Smooth muscle cell (in vitro differentiated cells): Measurements from ENCODE around the gene BCL2L13. TPM values are rescaled to one million over a fixed set of nuclear protein-coding genes. Genes with fewer than 3 reads are reported as not detected.

Experiments used
- DNase-seq: peaks from one replicate; lab custom pipeline; 2025; ENCODE audit not compliant: unreplicated experiment; lab: John Stamatoyannopoulos, UW
- H2AFZ ChIP-seq: fragments of 200-600 bp; sonication (generic); 2 replicates; pipeline ENCODE4 v1.6.0; 2016; ENCODE audit warnings: antibody characterized with exemption, low read depth, mild to moderate bottlenecking
- H3F3A ChIP-seq: fragments of 200-600 bp; sonication (generic); 2 replicates; pipeline ENCODE4 v1.6.0; 2017; ENCODE audit warnings: antibody characterized with exemption, low read depth
- H3K27ac ChIP-seq: fragments of 200-600 bp; sonication (generic); 2 replicates; pipeline ENCODE4 v1.5.1; 2016; ENCODE audit warnings: low read depth, mild to moderate bottlenecking
- H3K27me3 ChIP-seq: fragments of 200-600 bp; sonication (generic); 2 replicates; pipeline ENCODE4 v1.6.1; 2016; ENCODE audit warnings: low read depth, mild to moderate bottlenecking
- H3K36me3 ChIP-seq: fragments of 200-600 bp; sonication (generic); 2 replicates; pipeline ENCODE4 v1.5.1; 2016; ENCODE audit warnings: low read depth
- H3K4me1 ChIP-seq: fragments of 200-600 bp; sonication (generic); 2 replicates; pipeline ENCODE4 v1.5.1; 2016; ENCODE audit warnings: low read depth
- H3K4me2 ChIP-seq: fragments of 200-600 bp; sonication (generic); 2 replicates; pipeline ENCODE4 v1.6.0; 2016; ENCODE audit warnings: mild to moderate bottlenecking
- H3K4me3 ChIP-seq: fragments of 200-600 bp; sonication (generic); 2 replicates; pipeline ENCODE4 v1.5.1; 2016; ENCODE audit warnings: mild to moderate bottlenecking
- H3K79me2 ChIP-seq: fragments of 200-600 bp; sonication (generic); 2 replicates; pipeline ENCODE4 v1.6.0; 2016; ENCODE audit warnings: low read depth, mild to moderate bottlenecking
- H3K9ac ChIP-seq: fragments of 200-600 bp; sonication (generic); 2 replicates; pipeline ENCODE4 v1.6.0; 2016; ENCODE audit warnings: low read depth
- H3K9me3 ChIP-seq: fragments of 200-600 bp; sonication (generic); replicated peaks from 2 replicates; pipeline ENCODE4 v1.5.1; 2016; ENCODE audit warnings: low read depth
- H4K20me1 ChIP-seq: fragments of 200-600 bp; sonication (generic); 2 replicates; pipeline ENCODE4 v1.6.0; 2016; ENCODE audit warnings: low read depth
- WGBS: methylation state at CpG from one replicate; pipeline ENCODE4 v1.1.7; 2016; ENCODE audit warnings: low lambda C conversion rate; 5-methylcytosine and 5-hydroxymethylcytosine counted together
- polyA plus RNA-seq: library from polyadenylated mRNA; unstranded; fragments of >200 nt; fragmentation: Nextera tagmentation; extraction: Ambion mirVana; gene quantifications from 2 replicates; pipeline ENCODE4 v1.2.1, GENCODE V29; 2016
- total RNA-seq: library from RNA; depleted of rRNA; stranded (reverse); fragments of >200 nt; gene quantifications from 2 replicates; pipeline ENCODE4 v1.2.3, GENCODE V29; 2014
- TF ChIP-seq, protein P1 (sequence below): fragments of 200-600 bp; sonication (generic); IDR thresholded peaks from 2 replicates; pipeline ENCODE4 v1.5.1; 2017; ENCODE audit warnings: borderline replicate concordance, mild to moderate bottlenecking, antibody characterized with exemption; ENCODE audit not compliant: insufficient read depth, poor library complexity, severe bottlenecking

The BCL2L13 gene
- total and polyA plus RNA-seq, 2 experiments from 2014 or later: 16.7 to 27.0 TPM

GRCh38 chr22:17726928-17727897 is 88.7 kb downstream of the BCL2L13 start:
- Histone ChIP-seq H3K4me2 (no peak overlapping the region), H3K9ac (no peak overlapping the region), H3K79me2 (no peaks in the 10 kb centered on the region), H4K20me1 (no peaks in the 10 kb centered on the region), H3K36me3 (peaks cover 5% of the 10 kb centered on the region), H3K4me1 (no peaks in the 10 kb centered on the region), H3K4me3 (no peak overlapping the region), H3K27ac (peak overlapping the region; percentile 59), H3K9me3 (no peaks in the 10 kb centered on the region), H2AFZ (no peak overlapping the region), H3K27me3 (no peaks in the 10 kb centered on the region), H3F3A (no peaks in the 10 kb centered on the region)
- WGBS: 90% methylated on average over 18 of the region's 18 CpGs
- TF ChIP-seq, protein P1, sequence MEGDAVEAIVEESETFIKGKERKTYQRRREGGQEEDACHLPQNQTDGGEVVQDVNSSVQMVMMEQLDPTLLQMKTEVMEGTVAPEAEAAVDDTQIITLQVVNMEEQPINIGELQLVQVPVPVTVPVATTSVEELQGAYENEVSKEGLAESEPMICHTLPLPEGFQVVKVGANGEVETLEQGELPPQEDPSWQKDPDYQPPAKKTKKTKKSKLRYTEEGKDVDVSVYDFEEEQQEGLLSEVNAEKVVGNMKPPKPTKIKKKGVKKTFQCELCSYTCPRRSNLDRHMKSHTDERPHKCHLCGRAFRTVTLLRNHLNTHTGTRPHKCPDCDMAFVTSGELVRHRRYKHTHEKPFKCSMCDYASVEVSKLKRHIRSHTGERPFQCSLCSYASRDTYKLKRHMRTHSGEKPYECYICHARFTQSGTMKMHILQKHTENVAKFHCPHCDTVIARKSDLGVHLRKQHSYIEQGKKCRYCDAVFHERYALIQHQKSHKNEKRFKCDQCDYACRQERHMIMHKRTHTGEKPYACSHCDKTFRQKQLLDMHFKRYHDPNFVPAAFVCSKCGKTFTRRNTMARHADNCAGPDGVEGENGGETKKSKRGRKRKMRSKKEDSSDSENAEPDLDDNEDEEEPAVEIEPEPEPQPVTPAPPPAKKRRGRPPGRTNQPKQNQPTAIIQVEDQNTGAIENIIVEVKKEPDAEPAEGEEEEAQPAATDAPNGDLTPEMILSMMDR: no peak
- no peak for DNase-seq

DNA sequence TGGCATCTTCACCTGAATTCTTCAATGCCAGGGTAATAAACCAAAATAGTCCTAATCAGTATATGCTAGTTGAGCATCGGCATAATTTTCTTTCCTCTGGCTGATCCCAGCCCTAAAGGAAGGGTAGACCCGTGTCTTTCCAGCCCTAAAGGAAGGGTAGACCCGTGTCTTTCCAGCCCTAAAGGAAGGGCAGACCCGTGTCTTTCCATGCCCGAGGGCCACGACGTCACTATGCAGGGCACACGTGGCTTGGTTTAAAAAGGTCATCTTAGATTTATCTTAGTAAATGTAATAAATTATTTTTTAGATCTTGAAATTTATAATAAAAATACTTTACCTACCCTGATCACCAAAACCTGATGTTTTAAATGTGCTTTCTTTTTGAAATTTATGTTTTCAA is 90.2 kb downstream of the BCL2L13 start:
- Histone ChIP-seq H3K27me3 (no peaks in the 10 kb centered on the region), H3K36me3 (peaks cover 5% of the 10 kb centered on the region), H3K4me2 (no peak overlapping the region), H3K9me3 (no peaks in the 10 kb centered on the region), H3K4me1 (no peaks in the 10 kb centered on the region), H3K4me3 (no peak overlapping the region), H3K27ac (no peak overlapping the region), H3K9ac (no peak overlapping the region), H2AFZ (no peak overlapping the region), H4K20me1 (no peaks in the 10 kb centered on the region), H3F3A (peaks cover 3% of the 10 kb centered on the region), H3K79me2 (no peaks in the 10 kb centered on the region)
- TF ChIP-seq, protein P1: no peak
- DNase-seq: no peak
- WGBS: 98% methylated on average over 8 of the region's 8 CpGs

DNA sequence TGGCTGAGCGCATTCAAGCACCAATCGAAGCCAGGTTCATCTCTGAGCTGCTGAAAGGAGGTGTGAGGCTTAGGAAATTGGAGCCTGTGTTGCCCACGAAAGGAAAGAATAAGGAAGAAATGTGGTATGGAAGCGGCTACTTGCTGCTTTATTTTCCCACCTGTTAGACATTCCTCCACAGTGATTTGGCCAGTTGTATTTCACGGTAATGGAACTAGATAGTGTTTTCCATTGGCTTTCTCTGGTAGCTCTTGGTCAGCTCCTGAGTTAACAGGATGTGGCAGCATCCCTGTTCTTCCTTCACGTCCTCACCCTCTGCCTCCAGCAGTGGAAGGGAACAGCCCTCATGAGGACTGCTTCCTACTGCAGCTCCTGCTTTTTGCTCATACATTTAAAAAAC is 91.0 kb downstream of the BCL2L13 start:
- Histone ChIP-seq H3K9ac (no peak overlapping the region), H3K27me3 (no peaks in the 10 kb centered on the region), H2AFZ (no peak overlapping the region), H3K36me3 (peaks cover 5% of the 10 kb centered on the region), H3K27ac (no peak overlapping the region), H3F3A (peaks cover 3% of the 10 kb centered on the region), H3K79me2 (no peaks in the 10 kb centered on the region), H3K4me3 (no peak overlapping the region), H3K4me2 (no peak overlapping the region), H3K9me3 (no peaks in the 10 kb centered on the region), H3K4me1 (no peaks in the 10 kb centered on the region), H4K20me1 (no peaks in the 10 kb centered on the region)
- WGBS: 94% methylated on average over 6 of the region's 6 CpGs
- TF ChIP-seq, protein P1: no peak
- DNase-seq: no peak
